ENCODE measurements around the gene LNX1. TPM values are rescaled to one million over a fixed set of nuclear protein-coding genes. Genes with fewer than 3 reads are reported as not detected.

Gene LNX1
- total and polyA plus RNA-seq, 2 of the 13 experiments (the other 11 are each of a cell fraction or from before 2014, with no cell fraction given): 0.49 TPM

DNA sequence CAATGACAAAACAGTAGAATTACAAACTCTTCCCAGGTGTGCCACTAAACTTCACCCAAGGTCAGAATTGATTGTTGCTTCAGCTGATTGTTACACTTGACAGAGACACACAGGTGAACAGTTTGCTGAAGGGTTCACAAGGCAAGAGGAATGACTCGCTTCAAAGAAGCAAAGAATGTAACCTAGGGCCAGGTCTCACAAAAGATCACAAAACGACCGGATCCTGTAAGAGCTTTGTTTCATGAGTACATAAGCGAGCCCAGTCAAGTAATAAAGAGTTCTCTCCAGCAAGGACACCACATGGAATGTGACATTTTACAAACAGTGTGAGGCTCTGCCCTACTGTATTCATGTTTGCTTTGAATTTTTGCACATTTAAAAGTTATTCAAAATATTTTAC, 9.1 kb downstream of the LNX1 start (continued):
- no peak for TF ChIP-seq ZNF407 (CRISPR knock-in tag; IDR thresholded peaks at IDR 0.05; ENCODE audit: not compliant biosample characterization)
- TF ChIP-seq ZNF550 (CRISPR knock-in tag; IDR thresholded peaks at IDR 0.05; ENCODE audit: borderline replicate concordance): no peak
- no peak for TF ChIP-seq NRL (CRISPR knock-in tag; IDR thresholded peaks at IDR 0.05; ENCODE audit: borderline replicate concordance)
- TF ChIP-seq PRMT3 (CRISPR knock-in tag; IDR thresholded peaks at IDR 0.05; ENCODE audit: borderline replicate concordance, low read depth): no peak
- TF ChIP-seq AHDC1 (CRISPR knock-in tag; IDR thresholded peaks at IDR 0.05; ENCODE audit: borderline replicate concordance): peak; percentile 90
- no peak for TF ChIP-seq RARG (CRISPR knock-in tag; IDR thresholded peaks at IDR 0.05; ENCODE audit: low read depth)
- no peak for TF ChIP-seq ELF4 (CRISPR knock-in tag; IDR thresholded peaks at IDR 0.05; ENCODE audit: borderline replicate concordance)
- peak; percentile 52; the same call in 1 of the 2 replicates for TF ChIP-seq RXRA (CRISPR knock-in tag; IDR thresholded peaks at IDR 0.05)
- no peak for TF ChIP-seq HMG20A (CRISPR knock-in tag; IDR thresholded peaks at IDR 0.05; ENCODE audit: borderline replicate concordance)
- TF ChIP-seq KDM5A (IDR thresholded peaks at IDR 0.05; ENCODE audit: borderline replicate concordance, low read length): no peak
- no peak for TF ChIP-seq SP140L (CRISPR knock-in tag; IDR thresholded peaks at IDR 0.05; ENCODE audit: borderline replicate concordance)
- TF ChIP-seq STAG1 (CRISPR knock-in tag; IDR thresholded peaks at IDR 0.05): no peak
- no peak for TF ChIP-seq ZFP41 (CRISPR knock-in tag; IDR thresholded peaks at IDR 0.05; ENCODE audit: borderline replicate concordance)
- TF ChIP-seq ZMYM4 (CRISPR knock-in tag; IDR thresholded peaks at IDR 0.05): 0 out of 2 replicates have a peak, but pooled peaks have one; percentile 23
- TF ChIP-seq ZNF570 (CRISPR knock-in tag; IDR thresholded peaks at IDR 0.05; ENCODE audit: borderline replicate concordance): no peak

All from HepG2 (cell line).